SH-SY5Y (cell line): ENCODE results near the gene PBXIP1.

Experiments used
- GATA2 ChIP-seq: IDR thresholded peaks from 2 replicates; pipeline ENCODE4 v1.6.1; 2011; ENCODE audit warnings: mild to moderate bottlenecking, low read depth, low read length
- GATA3 ChIP-seq: IDR thresholded peaks from 2 replicates; pipeline ENCODE4 v1.6.1; 2011; ENCODE audit warnings: low read depth, mild to moderate bottlenecking, low read length, moderate library complexity

Gene PBXIP1

DNA sequence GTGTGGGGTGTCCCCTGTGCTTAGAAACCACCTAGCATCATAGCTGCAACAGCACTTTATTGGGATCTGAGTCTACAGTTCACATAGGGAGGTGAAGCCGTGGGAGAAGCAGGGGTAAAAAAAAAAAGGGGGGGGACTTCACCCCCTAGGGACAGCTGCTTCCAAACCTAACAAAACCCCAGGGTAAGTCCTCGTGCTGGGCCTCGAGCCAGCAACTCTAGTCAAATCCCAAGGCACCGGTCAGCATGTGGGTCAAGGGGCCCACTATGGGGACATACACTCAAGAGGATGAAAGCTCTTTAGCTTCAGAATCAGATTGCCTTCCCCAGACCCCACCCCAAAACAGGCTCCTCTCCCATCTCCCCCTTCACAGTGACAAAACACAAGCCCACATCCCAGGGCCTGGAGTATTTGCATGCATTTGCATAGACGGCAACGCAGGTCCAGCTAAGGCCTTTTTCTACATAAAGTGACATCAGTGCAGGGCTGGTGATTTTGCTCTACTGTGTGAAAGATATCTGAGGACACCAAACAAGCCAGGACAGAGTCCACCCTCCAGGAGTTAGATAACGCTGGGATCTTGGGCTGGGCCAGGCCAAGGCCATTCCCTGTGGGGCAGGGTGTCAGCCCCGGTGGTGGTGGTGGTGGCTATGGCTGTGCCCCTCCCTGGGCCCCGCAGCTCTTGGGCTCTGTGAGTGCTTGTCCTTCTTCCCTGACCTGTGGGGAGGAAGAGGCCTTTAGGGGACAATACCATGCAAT lies 11.3 kb downstream of the PBXIP1 start:
- TF ChIP-seq GATA3 (no peak), GATA2 (no peak)

DNA sequence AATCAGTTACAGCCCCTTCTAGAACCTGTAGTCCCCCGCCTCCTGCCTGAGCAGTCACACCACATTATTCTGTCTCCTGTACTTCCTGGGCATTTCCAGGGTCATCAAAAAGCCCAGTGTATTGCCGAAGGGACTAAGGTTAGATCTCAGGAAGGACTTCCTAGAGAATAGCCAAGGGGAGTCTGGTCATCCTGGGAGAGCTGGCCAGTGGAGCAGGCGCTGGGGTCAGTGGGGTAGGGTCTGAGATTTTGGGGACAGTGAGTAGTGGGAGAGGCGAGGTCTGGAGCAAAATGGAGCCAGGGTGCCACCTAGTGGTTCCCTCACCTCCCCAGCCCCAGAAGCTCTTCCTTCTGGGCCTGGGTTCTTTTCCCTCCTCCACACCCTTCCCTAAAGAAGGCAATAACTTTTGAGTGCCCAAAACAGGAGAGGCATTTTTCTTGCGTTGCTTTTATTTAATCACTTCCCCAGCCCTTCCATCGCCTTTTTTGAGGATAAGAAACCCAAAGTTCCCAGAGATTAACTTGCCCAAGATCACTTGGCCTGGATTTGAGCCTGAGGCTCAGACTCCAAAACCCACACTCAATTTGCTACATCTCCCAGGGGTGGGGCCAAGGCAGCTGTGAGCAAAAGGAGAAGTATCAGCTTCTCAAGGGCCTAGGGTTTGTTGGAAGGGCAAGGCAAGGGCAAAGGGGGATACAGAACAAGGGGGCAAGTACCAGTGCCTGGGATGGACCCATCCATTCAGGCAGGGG lies 12.1 kb downstream of the PBXIP1 start:
- no peak for TF ChIP-seq GATA2
- TF ChIP-seq GATA3: no peak

DNA sequence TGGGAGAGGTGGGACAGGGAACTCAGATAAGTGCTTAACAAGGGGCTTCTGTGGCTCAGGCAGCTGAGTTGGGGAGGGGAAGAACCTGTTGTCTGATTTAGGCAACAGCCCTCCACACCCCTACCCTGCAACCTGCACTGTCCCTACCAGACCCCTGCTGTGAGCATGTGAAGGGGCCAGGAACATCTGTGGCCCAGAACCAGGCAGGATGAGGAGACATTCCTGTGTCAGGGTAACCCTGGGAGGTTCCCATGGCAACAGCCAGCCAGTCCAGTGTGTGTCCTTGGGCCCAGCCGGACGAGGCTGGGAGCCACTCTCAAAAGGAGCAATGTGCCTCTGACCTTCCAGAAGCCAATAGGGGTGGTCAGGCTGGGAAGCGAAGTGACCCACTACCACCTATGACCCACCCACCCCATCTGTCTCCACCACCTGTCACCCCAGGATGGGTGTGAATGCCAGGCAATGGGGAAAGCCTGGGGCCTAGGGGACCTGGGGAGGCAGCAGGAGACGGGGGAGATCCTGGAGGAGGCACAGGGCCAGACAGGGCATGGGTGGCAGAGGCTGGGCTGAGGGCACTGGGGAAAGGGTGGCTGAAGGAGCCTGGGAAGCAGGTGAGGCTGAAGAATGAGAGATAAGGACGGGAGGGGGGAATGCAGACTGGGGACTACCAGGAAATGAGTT lies 14.4 kb downstream of the PBXIP1 start:
- TF ChIP-seq GATA2: no peak
- no peak for TF ChIP-seq GATA3

DNA sequence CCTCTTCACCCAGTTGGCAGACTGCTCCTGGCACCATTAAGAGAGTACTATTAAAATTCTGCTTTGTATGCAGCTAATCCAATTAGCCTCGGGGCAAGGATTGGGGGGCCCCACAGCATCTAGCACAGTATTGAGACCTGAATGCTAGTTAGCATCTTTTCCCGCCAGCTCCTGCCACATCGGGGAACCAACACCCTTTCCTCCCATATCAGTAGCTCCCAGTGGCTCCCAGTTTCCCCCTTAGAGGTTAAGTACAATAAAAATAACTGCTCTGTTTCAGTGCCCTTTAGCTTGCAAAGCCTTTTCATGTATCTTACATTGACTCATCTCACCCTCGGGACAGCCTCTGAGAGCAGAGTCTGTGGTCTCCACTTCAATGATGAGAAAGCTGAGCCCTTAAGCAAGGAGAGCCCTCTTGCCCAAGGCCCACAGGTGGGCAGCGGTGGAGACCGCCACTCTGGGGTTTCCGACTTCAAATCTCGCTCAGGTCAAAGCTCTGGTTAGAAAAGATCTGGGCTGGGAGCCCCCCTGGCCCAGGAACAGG lies 15.2 kb downstream of the PBXIP1 start:
- TF ChIP-seq GATA2: no peak
- TF ChIP-seq GATA3: no peak

DNA sequence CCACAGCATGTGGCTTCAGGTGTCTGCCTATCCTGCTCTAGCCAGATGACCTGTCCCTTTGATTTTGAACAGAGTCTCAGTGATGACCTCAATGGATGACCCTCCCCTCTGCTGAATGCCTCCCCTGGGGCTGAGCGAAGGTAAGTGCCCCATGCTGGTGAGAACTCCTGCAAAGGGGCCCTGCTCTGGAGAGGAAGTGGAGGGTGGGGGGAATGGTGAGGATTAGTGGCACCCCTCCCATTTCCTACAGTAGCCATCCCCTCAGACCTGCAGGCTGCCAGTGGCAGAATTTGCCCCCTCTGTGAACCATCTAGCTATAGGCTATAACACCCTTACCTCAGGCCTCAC lies 15.7 kb downstream of the PBXIP1 start:
- TF ChIP-seq GATA3 (no peak), GATA2 (no peak)

DNA sequence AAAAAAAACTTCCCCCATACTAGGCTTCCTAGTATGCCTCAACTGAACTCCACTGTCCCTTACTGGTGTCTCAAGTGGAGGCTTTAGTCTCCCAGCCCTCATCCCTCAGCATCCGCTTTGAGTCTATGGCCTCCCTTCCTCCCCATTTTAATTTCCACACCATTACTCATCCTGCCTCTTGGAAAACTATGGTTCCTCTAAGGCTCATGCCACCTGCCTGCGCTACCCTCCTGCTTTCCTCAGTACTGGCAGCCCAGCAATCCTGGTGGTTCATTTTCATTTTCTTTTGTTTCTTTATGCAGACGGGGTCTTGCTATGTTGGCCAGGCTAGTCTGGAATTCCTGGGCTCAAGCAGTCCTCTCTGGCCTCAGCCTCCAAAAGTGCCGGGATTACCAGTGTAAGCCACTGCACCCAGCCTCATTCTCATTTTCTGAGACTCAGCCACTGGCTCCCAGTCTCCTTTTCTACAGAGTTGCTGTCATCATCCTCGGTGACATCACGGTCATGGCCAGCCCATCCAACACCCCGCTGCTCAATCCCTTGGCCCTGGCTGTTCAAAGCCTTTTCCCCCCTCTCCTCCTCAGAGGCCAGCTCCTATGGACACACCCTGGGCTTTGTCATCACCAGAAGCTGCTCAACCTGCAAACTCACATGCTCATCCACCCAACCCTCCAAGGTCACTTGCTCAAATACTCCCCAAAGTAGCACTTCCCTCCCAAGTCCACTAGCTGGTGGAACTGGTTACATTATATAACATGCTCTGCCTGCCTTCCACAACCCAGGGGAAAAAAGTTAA lies 17.1 kb downstream of the PBXIP1 start:
- TF ChIP-seq GATA2 (no peak), GATA3 (no peak)

DNA sequence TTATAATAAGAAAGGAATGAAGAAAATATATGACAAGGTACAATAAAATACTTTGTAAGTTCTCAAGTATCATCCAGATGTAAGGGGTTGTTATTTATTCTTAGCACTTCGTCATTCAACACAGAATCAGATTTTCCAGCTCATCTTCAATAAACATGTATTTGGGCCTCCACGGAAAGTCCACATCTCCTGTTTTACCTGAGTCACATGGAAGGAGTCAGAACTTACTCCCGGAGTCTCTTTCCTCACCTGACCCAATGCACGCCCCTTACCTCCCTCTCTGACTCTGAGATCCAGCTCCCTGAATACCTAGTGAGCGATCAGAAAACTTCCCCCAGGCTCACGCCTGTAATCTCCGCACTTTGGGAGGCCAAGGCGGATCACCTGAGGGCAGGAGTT lies 17.9 kb downstream of the PBXIP1 start:
- no peak for TF ChIP-seq GATA3
- TF ChIP-seq GATA2: no peak

DNA sequence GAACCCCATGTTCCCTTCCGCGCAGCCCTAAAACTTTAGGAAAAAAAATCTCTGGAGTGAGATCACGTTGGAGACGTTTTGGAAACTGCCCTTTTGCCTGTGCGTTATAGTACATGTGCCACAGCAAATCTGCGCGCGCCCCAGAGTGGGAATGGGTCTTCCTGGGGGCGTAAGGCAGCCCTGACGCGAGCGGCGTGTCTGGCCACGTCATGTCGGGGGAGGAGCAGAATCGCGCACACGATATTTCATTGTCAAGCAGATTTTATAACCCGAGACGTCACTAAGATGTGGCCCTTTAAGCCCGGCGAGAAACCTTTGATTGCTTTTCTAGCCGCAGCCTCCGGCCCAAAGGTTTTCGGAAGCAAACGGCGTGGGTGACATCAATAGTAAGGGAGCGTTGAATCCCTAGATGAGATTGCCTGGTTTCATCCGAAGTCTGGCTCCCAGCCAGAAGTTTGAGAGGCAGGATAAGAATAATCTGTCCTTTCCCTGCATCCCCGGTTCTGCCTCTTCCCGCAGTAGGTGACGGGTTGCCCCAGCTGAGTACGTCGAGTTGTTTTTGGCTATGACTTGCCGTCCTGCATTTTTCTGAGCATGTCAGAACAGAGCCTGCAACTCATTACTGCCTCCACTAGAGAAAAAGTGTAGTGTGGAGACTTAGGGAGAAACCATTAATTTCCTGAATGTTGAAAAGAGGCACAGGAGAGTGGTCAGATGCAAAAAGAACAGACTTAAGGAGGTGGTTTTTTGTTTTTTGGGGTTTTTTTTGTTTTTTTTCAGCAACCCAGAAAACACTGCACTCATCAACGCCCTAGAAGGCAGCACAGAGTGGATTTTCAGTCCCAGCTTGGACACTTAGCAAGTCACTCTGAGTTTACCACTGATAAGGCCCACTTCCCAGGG lies 18.6 kb downstream of the PBXIP1 start:
- no peak for TF ChIP-seq GATA3
- TF ChIP-seq GATA2: no peak

DNA sequence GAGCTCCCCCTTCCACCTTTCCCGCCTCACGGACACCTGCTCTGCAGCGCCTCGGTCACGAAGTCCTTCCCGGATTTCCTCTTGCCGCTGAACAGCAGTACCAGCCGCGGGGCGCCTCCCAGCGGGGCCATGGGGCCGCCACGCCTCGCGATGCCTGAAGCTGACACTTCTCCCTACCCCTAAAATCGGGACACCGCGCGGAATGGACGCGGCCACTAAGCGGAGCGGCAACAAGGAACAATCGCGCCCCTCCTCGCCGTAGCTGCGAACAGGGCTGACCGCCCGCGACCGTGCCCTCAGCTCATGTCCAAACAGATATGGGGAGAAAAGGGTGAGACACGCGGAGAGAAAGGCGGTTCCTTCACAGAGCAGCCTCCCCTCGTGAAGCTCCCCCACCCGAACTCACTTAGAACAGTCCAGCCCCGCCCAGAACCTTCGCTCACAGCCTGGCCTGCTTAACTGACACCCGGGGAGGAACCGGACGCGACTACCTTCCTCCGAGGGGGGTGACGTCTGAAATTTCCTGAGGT lies 19.3 kb downstream of the PBXIP1 start, which contains the start of gene PMVK:
PMVK (minus strand) TSS at position 165 of the 530 bp plus-strand sequence; CDS start at position 131, 34 bp downstream.
- TF ChIP-seq GATA2 (peak; percentile 25; the same call in 1 of the 2 replicates), GATA3 (no peak)

DNA sequence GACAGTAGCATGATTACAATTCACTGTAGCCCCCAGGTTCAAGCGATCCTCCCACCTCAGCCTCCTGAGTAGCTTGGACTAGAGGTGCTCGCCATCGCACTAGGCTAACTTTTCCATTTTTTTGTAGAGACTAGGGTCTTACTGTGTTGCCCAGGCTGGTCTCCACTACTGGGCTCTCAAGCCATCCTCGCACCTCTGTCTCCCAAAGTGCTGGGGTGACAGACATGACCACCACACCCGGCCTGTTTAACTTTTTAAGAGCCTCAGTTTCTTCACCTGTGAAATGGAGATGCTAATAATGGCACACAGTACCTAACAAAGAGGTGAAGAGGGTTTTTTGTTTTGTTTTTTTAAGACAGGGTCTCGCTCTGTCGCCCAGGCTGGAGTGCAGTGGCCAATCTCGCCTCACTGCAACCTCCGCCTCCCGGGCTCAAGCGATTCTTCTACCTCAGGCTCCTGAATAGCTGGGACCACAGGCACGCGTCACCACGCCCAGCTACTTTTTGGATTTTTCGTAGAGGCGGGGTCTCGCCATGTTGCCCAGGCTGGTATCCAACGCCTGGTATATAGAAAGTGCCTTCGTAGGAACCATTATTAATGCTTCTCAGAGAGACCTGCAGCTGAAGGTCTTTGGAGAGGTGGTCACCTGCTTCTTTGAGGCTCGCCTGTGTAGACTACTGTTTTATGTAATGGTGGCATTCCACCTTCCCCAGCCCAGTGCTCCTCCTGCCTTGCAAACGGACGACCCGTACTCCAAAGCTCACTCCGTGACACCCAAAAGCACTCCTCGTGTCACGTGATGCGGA lies 19.9 kb downstream of the PBXIP1 start:
- TF ChIP-seq GATA2 (no peak), GATA3 (no peak)

DNA sequence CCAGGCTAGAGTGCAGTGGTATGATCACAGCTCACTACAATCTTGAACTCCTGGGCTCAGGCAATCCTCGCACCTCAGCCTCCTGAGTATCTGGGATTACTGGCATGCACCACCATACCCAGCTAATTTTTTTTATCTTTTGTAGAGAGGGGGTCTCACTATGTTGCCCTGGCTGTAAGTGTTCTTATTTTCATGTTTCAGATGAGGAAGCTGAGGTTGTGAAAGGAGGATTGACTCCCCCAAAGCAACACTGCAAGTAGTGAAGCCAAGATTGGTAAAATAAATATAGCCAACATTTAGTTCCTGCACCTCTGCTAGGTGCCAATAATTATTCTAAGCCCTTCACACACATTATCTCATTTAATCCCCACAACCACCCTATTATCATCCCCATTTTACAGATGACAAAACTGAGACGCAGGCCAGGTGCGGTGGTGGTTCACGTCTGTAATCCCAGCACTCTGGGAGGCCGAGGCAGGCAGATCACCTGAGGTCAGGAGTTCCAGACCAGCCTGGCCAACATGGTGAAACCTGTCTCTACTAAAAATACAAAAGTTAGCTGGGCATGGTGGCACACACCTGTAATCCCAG lies 21.4 kb downstream of the PBXIP1 start:
- TF ChIP-seq GATA2: no peak
- no peak for TF ChIP-seq GATA3
